HG03460 (cell line): ENCODE results near the gene MESD.
A peak's percentile ranks its signal among the peaks of the same experiment; 100 is the strongest.

ENCODE experiments used
- ATAC-seq: cut with Tn5 transposase; IDR thresholded peaks from one replicate; pipeline ENCODE4 v1.9.1; 2021; ENCODE audit not compliant: unreplicated experiment

Gene MESD

DNA sequence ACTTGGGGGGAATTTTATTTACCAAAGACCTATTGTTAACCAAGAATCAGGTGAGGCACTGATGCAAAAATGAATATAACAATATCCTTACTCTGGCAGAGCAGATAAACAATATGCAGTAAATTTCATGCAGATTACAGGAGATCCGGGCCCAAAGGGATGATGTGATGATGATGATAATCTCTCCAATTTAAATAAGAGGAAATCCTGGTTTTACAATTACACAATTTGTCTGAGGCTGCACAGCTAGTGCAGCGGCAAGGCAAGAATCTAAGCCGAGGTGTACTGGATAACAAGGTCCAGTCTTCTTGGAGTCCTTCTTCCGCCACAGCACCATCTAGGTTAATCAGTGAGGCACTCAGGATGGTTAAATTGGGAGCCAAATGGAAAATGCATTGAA lies 2.4 kb upstream of the MESD start:
- no peak for ATAC-seq

DNA sequence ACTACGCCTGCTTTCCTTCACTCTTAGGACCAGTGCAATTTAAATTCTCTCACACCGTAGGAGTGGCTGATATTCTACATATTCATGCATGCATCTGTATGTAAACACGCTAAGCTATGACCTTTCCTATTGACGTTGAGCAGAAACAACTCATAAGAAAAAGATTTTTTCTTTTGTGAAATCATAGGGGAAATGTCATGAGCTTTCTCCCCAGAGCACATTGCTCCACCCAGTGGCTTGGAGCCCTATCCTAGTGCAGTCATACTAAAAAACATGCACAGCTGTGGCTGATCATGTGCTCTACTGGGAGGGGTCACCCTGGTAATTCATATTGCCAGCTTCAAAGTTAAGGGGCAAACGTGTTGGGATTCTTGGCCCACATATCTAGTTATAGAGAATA lies 1.8 kb upstream of the MESD start:
- ATAC-seq = no peak

DNA sequence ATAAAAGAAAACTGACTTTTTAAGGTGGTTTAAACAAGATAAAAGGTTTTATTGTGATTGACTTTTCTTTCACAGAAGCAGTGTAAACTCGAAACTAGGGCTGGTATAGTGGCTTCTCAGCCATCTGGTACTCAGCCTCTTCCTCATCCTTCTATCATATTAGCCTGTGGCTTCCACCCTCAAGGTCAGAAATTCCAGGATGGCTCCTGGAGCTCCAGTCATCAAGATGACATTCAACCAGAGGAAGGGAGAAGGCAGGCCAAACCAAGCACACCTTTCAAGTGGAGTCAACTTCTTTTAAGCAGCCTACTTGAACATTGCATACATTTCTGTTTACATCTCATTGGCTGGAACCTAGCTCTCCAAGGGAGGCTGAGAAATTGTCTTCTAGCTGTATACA lies 1.3 kb upstream of the MESD start:
- ATAC-seq = no peak

DNA sequence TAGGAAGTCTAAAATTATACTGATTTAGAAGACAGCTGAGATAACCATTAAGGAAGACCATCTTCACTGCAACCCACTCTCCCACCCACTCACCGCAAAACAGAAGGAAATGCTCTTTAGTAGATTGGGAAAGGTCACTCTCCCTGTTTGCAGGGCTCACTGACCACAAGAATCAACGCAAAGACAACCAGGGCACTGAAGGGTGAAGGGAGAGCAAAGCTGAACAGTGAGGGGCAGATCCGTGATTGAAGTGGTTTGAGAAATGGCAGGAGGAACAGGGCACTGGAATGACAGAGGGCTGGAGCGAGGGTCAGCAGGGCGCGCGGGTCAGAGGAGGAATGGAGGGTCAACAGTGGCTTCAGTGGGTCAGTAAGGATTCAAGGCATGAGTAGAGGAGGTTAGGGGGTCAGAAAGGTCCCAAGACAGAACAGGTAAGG lies 520 bp downstream of the MESD start:
- peak; percentile 3 for ATAC-seq

DNA sequence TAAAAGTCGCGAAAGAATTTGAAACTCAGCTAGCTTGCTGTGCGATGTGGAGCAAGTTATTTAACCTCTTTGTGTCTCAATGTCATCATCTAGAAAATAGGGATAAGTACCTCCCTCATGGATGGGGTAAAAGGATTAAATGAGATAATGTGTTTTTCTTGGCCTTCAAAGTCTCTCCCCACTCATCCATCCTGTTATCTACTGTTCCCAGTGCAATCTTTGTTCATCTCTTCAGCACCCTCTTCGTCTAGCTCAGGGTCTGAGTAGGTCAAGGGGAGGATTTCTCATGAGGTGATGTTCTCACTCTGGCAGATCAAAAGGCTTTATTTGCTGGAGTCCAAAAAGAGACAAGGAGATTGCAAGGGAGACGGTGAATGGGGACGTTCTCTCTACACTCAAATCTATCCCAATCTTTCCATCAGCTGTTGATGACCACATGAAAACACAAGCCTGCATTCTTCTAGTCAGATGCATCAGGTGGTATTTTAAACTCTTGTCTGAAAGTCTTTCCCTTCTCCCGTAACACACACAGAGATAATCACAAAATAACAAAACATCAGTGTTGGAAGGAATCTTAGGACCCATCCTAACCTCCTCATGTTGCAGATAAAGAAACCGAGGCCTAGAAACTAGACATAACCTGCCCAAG lies 1.3 kb downstream of the MESD start:
- ATAC-seq = no peak

DNA sequence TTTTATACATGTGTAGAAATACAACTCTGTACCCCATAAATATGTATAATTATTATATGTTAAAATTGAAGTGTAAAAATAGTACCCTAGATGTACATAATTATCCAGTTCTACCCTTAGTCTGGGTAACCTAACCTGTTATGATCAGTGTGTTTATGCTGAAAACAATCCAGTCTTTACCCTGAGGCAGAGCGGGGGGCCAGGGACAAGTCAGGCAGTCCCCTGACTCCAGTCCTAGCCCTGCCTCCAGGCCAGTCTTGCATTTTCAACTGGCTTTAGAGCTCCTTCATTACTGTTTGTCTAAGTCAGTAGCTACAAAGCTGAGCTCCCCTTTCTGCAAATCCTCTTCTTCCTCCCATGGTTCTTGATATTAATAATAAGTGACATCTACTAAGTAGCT lies 3.1 kb downstream of the MESD start:
- no peak for ATAC-seq

DNA sequence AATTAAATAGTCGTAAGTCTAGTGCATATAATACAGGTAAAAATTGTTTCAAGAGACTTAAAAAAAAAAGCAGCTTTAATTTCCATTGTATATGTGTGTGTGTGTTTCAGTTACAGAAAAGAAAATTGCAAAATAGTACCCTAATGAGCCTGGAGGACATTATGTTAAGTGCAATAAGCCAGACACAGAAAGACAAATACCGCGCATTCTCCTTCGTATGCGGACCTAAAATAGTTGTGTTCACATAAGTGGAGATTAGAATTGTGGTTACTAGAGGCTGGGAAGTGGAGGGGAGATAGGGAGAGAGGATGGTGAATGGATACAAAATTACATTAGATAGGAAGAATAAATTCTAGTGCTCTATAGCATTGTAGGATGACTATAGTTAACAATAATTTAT lies 3.6 kb downstream of the MESD start:
- ATAC-seq = no peak

DNA sequence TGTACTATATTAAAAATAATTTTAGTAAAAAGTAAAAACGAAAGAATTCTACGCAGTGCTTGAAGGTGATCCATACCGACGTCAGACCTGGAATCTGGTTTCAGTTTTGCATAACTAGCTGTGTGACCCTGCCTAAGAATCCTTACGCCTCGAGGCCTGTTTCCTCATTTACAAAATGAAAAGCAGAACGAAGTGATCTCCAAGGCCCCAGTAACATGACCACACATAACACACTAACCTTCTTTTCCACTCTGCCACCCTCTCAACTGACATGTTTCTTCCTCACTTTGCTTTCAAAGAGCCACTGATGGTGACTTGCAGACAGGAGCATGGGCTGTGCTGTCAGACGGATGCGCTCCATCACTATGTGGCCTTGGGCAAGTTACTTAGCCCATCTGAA lies 4.8 kb downstream of the MESD start:
- ATAC-seq = no peak

DNA sequence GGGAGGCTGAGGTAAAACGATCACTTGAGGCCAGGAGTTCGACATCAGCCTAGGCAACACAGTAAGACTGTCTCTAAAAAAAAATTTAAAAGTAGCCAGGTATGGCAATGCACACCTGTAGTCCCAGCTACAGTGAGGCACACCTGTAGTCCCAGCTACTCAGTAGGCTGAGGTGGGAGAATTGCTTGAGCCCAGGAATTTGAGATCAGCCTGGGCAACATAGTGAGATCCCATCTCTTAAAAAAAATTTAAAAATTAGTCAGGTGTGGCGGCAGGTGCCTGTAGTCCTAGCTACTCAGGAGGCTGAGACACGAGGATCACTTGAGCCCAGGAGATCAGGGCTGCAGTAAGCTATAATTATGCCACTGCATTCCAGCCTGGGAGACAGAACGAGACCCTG lies 6.8 kb downstream of the MESD start:
- no peak for ATAC-seq

DNA sequence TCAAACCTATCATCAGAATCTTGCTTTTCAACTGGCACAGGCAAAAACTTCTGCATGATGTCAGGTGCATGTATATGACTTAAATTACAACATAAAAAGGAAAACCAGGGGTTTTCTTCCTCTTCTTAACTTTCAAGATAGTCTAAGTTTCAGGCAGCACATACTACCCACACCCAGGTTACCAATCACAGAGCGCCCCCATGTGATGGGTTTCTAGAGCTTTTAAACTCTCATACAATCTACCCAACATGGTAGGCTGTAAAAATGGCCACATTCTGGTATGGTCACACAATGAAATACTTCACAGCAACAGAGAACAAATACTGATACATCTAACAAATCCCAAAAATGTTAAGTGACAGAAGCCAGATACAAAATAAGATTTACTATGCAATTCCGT lies 7.4 kb downstream of the MESD start:
- no peak for ATAC-seq

DNA sequence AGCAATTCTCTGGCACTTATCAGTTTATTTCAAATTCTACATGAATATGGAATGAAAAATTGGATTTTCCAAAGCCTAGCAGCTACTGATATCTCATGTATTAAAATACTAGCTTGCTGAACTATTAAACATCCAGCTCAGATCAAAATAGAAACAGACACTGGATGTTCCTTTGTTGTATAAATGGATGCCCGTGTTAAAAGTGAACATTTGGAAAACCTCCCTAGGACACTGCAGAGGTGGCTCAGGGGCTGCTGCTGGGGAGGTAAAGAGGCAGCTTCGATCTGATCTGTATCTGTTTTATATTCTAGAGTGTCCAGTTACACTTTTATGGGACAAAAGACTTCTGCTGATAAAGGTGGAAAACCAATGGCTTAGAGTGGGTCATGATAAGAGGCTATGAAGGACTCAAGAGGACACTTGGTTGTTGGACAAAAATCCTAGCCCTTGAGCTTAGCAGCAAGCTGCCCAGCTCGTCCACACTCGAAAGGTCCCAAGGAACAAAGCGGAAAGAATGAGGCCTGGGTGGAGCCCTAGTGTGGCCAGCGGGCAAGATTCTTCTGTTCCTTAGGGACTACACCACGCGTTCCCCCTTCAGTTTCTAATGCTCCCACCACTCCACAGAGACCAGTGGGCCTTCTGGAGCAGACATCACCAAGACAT lies 9.9 kb downstream of the MESD start:
- ATAC-seq = no peak

DNA sequence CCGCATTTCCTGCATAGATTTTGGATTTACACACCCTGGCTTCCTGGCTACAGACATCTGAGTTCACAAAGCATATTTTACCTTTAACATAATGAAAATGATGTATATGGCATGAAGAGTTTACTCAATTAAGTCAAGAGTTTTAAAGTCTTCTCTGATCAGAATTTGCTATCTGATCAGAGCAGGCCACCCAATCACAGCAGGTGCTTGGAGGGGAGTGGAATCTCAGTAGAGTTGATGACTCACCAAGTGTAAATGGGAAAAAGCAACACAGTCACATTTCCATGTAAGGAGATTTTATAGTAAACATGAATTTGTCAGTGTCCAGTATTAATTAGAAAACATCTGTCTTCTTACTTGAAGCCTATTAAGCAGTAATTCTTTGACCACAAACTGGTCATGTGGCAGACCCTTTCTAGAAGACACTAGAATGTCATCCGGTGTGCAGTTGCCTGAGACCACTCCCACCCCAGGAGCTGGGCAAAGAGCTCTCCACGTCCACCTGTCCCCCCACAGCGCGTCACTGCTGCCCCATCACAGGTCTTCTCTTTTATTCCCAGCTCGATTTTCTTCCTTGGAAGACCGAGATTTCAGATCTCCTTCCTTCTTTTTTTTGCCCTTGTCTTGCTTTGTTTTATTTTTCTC lies 10.8 kb downstream of the MESD start:
- ATAC-seq = no peak

DNA sequence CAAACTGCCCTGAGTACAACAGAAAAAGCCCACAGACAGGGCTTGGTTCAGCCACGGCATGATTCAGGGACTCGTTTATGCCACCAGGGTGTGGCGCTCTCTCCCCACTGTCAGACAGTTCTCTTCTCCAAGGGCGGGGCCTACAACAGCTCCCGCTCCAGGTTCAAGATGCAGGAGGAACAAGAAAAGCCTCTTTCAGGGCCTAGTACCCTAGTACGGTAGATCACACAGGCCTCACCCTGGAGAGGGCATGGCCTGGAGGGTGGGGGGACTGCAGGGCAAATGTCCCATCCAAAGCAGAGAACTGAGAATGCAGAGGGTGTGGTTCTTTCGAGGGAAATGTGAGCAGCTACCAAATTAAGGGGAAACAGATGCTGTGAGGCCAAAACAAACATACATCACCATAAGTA lies 12.0 kb downstream of the MESD start:
- ATAC-seq = no peak

DNA sequence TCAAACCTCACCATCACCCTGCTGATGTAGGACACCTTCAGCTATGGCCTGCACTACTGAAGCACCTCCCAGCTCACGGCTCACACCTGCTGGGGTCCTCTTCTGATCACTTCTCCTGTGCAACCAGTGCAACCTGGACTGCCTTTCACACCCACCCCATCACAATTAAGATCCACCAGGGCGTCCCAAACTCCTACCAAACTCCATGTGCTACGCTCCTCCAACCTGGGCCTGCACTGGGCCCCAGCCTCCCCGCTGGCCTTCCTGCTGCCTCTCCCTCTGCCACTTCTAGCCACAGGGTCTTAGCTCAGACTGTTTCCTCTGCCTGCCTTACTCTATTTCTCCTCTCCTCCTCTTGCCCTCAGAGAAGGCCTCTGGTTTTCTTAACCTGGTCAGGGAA lies 12.8 kb downstream of the MESD start:
- no peak for ATAC-seq

DNA sequence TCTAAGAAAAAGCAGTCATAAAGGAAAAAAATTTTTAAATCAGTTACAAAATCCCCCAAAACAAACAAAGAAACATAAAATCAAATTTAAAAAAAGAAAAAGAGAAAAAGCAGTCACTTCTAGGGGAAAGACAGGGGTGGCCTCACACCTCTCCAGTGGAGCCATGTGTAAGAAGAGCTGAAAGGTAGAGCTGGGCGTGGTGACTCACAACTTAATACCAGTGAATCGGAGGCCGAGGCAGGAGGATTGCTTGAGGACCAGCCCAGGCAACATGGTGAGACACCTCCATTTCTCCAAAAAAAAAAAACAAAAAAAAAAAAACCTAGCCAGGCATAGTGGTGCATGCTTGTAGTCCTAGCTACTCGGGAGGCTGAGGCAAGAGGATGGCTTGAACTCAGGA lies 14.7 kb downstream of the MESD start:
- ATAC-seq = no peak

DNA sequence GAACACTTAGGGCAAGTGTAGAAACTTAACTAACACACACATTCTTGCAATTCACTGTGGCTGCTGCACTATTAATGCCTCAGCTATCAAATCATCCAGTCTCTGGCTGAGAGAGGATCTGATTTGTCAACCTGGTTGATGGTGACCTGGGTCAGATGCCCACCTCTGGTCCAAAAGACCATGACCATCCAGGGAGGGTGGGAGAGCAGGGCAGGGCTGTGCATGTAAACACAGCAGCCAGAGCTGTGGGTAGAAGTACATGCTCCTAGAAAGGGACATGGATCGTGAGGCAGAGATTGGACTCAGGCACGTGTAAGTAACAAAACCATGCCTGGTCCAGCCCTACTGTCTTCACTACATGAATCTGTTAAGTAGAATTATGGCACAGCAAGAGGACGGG lies 17.3 kb downstream of the MESD start:
- ATAC-seq = no peak

DNA sequence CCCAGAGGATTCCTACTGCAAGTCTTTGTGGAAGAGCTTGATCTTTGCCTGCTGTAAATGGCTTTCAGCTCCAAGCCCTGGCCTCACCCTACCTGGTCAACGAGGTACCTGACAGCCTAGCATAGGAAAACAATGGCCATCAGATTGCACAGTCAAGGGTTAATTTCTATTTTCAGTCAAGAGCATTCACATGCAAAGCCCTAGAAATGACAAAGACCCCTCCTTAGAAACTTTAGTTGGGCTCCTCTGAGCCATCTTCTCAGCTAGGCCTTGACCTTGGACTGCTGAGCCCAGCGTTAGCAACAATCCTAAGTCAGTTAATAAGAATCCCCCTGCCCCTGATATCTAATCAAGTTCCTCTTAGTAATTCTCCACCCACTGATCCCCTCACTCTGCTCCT lies 18.5 kb downstream of the MESD start:
- ATAC-seq = no peak

DNA sequence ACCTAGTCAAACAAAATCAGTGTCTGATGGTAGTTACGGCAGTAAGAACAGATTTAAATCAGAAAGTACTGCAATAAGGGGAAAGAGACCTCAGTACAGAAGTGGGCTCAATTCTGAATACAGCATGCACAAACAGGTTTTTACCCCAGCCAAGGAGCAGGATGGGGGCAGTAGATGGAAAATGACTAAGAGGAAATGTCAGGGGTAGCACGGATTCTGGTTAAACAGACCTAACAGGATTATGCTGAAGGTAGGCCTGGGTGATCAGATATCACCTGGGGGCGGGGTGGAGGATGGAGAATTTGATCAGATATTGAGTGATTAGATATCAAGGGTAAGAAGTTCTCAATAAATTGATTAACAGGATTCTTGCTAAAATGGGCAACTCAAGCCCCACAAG lies 19.0 kb downstream of the MESD start:
- no peak for ATAC-seq

DNA sequence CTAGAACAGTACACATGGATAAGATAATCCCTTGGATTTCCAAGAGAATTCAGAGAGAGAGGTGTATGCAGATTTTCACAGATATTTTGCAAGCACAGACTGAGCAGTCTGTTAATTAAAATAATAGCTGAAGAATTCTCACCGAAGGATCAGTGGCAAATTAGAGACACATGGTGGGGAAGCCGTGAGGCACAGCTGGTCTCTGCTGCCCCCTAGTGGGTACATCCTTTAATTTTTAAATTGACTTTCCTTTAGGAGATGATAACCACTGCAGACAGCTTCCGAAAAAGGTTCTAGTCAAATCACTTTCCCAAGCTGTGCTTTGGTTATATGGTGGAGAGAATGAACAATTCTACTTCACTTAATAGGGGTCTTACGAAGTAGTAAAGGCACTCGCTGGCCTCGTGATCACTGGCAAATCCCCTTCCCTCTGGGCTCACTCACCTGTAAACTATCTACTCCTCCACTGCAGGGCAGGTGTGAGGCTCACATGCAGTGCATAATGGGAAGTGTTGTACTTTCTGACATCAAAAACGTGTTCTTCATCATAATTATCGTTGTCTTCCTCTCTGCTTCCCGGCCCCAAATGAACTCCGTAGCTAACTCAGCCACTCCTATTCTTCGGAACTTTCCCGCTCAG lies 19.5 kb downstream of the MESD start:
- no peak for ATAC-seq

DNA sequence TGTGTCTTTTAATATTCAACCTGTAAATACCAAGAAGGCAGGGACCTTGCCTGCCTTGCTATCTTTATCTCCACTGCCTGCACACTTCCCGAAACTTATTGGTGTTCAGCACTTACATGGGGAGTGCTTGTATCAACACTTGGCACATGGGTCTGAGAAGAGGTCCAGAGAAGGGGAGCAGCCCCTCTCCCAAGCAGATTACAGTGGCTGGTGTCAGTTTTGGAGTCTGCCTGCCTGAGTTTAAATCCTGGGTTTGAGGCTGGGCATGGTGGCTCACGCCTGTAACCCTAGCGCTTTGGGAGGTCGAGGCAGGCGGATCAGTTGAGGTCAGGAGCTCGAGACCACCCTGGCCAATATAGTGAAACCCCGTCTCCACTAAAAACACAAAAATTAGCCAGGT lies 20.3 kb downstream of the MESD start:
- no peak for ATAC-seq

DNA sequence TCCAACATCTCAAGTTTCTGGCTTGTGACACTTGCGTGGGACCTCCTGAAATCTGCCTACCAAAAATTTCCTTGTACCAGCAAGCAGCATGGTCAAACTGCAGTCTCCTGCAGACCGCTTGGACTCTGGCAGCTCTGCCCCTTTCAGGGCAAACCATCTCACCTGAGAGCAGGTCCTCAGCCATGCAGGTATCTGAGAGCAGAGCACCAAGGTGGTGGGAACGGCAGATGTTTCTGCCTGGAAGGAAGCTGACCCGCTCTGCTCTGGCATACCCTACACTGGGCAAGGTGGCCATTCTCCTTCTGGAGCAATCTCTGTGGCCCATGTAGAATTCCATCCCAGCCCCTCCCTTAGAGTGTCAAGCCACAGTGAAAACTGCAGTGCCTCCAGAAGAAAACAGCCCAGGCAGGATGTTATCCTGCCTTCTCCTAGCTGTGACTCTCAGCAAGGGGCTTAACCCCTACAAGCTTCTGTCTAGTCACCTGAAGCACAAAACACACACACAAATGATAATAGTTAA lies 21.6 kb downstream of the MESD start:
- no peak for ATAC-seq

DNA sequence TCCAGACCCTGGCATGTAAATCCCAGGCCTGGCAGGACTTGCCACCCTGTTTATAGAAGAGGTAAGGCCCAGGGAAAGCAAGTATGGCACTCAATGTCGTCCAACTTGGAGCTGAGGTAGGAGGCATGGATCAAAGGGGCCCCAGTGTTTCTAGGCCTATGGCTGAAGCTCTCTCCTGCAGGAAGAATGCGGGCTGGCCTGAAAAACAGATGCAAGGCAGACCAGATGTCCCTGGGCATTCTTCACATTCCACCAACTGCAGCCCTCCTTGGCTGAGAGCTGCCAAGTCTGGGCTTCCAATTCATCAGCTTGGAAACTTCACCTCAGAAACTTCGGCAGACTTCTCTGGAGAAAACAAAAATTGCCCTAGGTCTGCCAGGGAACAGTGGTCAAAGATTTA lies 22.2 kb downstream of the MESD start:
- ATAC-seq = no peak
